GM13976 (cell line): ENCODE results near the gene PRKAG2.

Source experiments
- DNase-seq: peaks from one replicate; pipeline ENCODE4 v3.0.0; 2012; ENCODE audit warnings: low spot score
- CTCF ChIP-seq: IDR thresholded peaks from 2 replicates; pipeline ENCODE4 v1.5.1; 2012; ENCODE audit warnings: borderline replicate concordance, mild to moderate bottlenecking; ENCODE audit not compliant: insufficient read depth; ENCODE audit errors: extremely low read depth, missing control alignments, control extremely low read depth
- in situ Hi-C: fragments of 300-500 bp; cut with MboI; formaldehyde crosslinking; loops from one replicate; pipeline ENCODE4 v1.12.0; 2022; ENCODE audit warnings: low sequenced_read_pairs, mixed read lengths, inconsistent platforms; ENCODE audit not compliant: unreplicated experiment

Gene PRKAG2

GRCh38 chr7:151551820-151552219 lies 325.1 kb downstream of the PRKAG2 start:
- in situ Hi-C loops = no loop called here
- no peak for DNase-seq
- no peak for TF ChIP-seq CTCF

- DNase-seq = no peak
- no peak for TF ChIP-seq CTCF
- in situ Hi-C loops = no loop called here
These were observed 326.1 kb downstream of the PRKAG2 start for GRCh38 chr7:151550656-151551286.

- no peak for TF ChIP-seq CTCF
- in situ Hi-C loops = no loop called here
- DNase-seq = no peak
These were observed 327.3 kb downstream of the PRKAG2 start for GRCh38 chr7:151549644-151550043.

DNA sequence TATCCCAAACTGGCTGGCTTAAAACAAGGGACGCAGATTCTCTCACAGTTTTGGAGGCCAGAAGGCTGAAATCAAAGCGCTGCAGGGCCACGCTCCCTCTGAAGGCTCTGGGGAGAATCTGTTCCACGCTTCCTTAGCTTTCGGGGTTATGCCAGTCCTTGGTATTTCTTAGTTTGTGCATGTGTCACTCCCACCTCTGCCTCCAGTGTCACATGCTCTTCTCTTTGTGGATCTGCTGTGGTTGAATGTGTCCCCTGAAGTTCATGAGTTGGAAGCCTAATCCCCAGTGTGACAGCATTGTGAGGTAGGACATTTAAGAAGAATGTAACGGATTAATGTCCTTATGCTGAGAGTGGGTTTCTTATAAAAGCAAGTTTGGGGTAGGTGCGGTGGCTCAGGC lies 327.8 kb downstream of the PRKAG2 start:
- no peak for DNase-seq
- TF ChIP-seq CTCF = no peak
- in situ Hi-C loops = no loop called here

DNA sequence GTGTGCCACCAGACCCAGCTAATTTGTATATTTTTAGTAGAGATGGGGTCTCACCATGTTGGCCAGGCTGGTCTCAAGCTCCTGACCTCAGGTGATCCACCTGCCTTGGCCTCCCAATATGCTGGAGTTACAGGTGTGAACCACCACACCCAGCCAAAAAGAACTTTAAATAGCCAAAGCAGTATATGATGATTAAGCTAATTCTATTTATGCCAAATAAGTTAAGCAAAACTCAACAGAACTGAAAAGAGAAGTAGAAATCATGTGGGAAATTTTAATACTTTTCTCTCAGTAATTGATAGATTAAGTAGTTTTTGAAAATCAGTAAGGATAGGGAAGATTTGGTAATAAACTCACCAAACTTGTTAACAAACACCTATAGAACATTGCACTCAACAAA lies 332.7 kb downstream of the PRKAG2 start:
- TF ChIP-seq CTCF = no peak
- in situ Hi-C loops = no loop called here
- no peak for DNase-seq

GRCh38 chr7:151542606-151543130 lies 334.2 kb downstream of the PRKAG2 start:
- in situ Hi-C loops = no loop called here
- TF ChIP-seq CTCF = no peak
- no peak for DNase-seq
